HL-60 (cell line): ENCODE data around the gene LRIT2.

Experiments used
- CTCF ChIP-seq: IDR thresholded peaks from one replicate; pipeline ENCODE4 v1.5.1; 2011; ENCODE audit warnings: low read length, control low read depth, inconsistent platforms; ENCODE audit not compliant: insufficient read depth
- GABPA ChIP-seq: IDR thresholded peaks from 2 replicates; pipeline ENCODE4 v1.6.1; 2012; ENCODE audit warnings: low read depth
- POLR2AphosphoS5 ChIP-seq: IDR thresholded peaks from 2 replicates; pipeline ENCODE4 v1.6.1; 2012; ENCODE audit warnings: low read depth
- REST ChIP-seq: IDR thresholded peaks from 2 replicates; pipeline ENCODE4 v1.6.1; 2012; ENCODE audit warnings: low read depth; ENCODE audit not compliant: insufficient replicate concordance
- SPI1 ChIP-seq: IDR thresholded peaks from 2 replicates; pipeline ENCODE4 v1.6.1; 2012; ENCODE audit warnings: low read depth, mild to moderate bottlenecking, borderline replicate concordance

- TF ChIP-seq POLR2AphosphoS5 (no peak), CTCF (no peak), REST (no peak), GABPA (no peak), SPI1 (no peak)
Measured at GRCh38 chr10:84185526-84186175, 39.7 kb downstream of the LRIT2 start.
